HepG2 (cell line): ENCODE measurements around the gene MYH7B. TPM values are rescaled to one million over a fixed set of nuclear protein-coding genes. Genes with fewer than 3 reads are reported as not detected.

ENCODE experiments used
- ADNP ChIP-seq: sonication (generic); formaldehyde crosslinking; IDR thresholded peaks from 2 replicates; pipeline ENCODE4 v1.4.0; 2020; ENCODE audit warnings: missing genetic modification reagents
- ARNT2 ChIP-seq: sonication (generic); formaldehyde crosslinking; IDR thresholded peaks from 2 replicates; pipeline ENCODE4 v1.8.0; 2022; ENCODE audit warnings: mild to moderate bottlenecking, low read depth, missing genetic modification reagents, moderate library complexity
- ATF6 ChIP-seq: sonication (generic); formaldehyde crosslinking; conservative IDR thresholded peaks from 2 replicates; pipeline ENCODE4 v1.4.0; 2020; ENCODE audit warnings: missing genetic modification reagents
- BATF2 ChIP-seq: sonication (generic); formaldehyde crosslinking; IDR thresholded peaks from 2 replicates; pipeline ENCODE4 v1.8.0; 2022; ENCODE audit warnings: mild to moderate bottlenecking, missing genetic modification reagents, moderate library complexity
- HOMEZ ChIP-seq: IDR thresholded peaks from 2 replicates; pipeline ENCODE4 v1.6.1; 2016; ENCODE audit warnings: low read depth
- HOXA9 ChIP-seq: sonication (generic); formaldehyde crosslinking; IDR thresholded peaks from 2 replicates; pipeline ENCODE4 v1.8.1; 2022; ENCODE audit warnings: missing genetic modification reagents, mild to moderate bottlenecking, moderate library complexity, borderline replicate concordance
- IKZF4 ChIP-seq: sonication (generic); formaldehyde crosslinking; IDR thresholded peaks from 2 replicates; pipeline ENCODE4 v1.5.1; 2020; ENCODE audit warnings: borderline replicate concordance, mild to moderate bottlenecking, low read depth, missing genetic modification reagents; ENCODE audit errors: not compliant biosample characterization
- MED8 ChIP-seq: sonication (generic); formaldehyde crosslinking; IDR thresholded peaks from 2 replicates; pipeline ENCODE4 v1.8.1; 2023; ENCODE audit warnings: mild to moderate bottlenecking, missing genetic modification reagents; ENCODE audit not compliant: insufficient replicate concordance
- NFYB ChIP-seq: sonication (generic); formaldehyde crosslinking; IDR thresholded peaks from 2 replicates; pipeline ENCODE4 v1.4.0; 2020; ENCODE audit warnings: missing genetic modification reagents
- RNF2 ChIP-seq: fragments of 450-650 bp; conservative IDR thresholded peaks from 2 replicates; pipeline ENCODE4 v1.6.1; 2016; ENCODE audit warnings: low read depth
- TCF7L2 ChIP-seq: IDR thresholded peaks from 2 replicates; pipeline ENCODE4 v1.6.1; 2011; ENCODE audit warnings: mild to moderate bottlenecking, low read depth, low read length, moderate library complexity
- TP53 ChIP-seq: sonication (generic); formaldehyde crosslinking; conservative IDR thresholded peaks from 2 replicates; pipeline ENCODE4 v1.4.0; 2020; ENCODE audit warnings: missing genetic modification reagents
- TRIM24 ChIP-seq: sonication (generic); formaldehyde crosslinking; IDR thresholded peaks from 2 replicates; pipeline ENCODE4 v1.8.0; 2022; ENCODE audit warnings: mild to moderate bottlenecking, missing genetic modification reagents
- ZFP82 ChIP-seq: sonication (generic); formaldehyde crosslinking; IDR thresholded peaks from 2 replicates; pipeline ENCODE4 v1.5.1; 2020; ENCODE audit warnings: mild to moderate bottlenecking, missing genetic modification reagents, borderline replicate concordance
- ZNF235 ChIP-seq: sonication (generic); formaldehyde crosslinking; IDR thresholded peaks from 2 replicates; pipeline ENCODE4 v1.8.1; 2023; ENCODE audit warnings: mild to moderate bottlenecking, missing genetic modification reagents, borderline replicate concordance
- ZNF362 ChIP-seq: sonication (generic); formaldehyde crosslinking; IDR thresholded peaks from 2 replicates; pipeline ENCODE4 v1.4.0; 2020; ENCODE audit warnings: missing genetic modification reagents, mild to moderate bottlenecking, borderline replicate concordance
- ZNF431 ChIP-seq: sonication (generic); formaldehyde crosslinking; IDR thresholded peaks from 2 replicates; pipeline ENCODE4 v1.9.0; 2022; ENCODE audit warnings: missing genetic modification reagents, low read depth, mild to moderate bottlenecking, borderline replicate concordance
- ZNF468 ChIP-seq: sonication (generic); formaldehyde crosslinking; IDR thresholded peaks from 2 replicates; pipeline ENCODE4 v1.8.0; 2022; ENCODE audit warnings: mild to moderate bottlenecking, moderate library complexity, missing genetic modification reagents
- ZNF512B ChIP-seq: sonication (generic); formaldehyde crosslinking; IDR thresholded peaks from 2 replicates; pipeline ENCODE4 v1.5.1; 2020; ENCODE audit warnings: missing genetic modification reagents, mild to moderate bottlenecking, borderline replicate concordance
- ZNF816 ChIP-seq: sonication (generic); formaldehyde crosslinking; IDR thresholded peaks from 2 replicates; pipeline ENCODE4 v1.8.0; 2022; ENCODE audit warnings: missing genetic modification reagents, mild to moderate bottlenecking, borderline replicate concordance
- polyA plus RNA-seq, 8 experiments: library from polyadenylated mRNA; depleted of rRNA in 3 of 8; stranded (reverse) in 7 of 8; unstranded in 1 of 8; fragments of >200 nt; fragmentation: Illumina TruSeq in 4 of 8; extraction: Trizol in 4 of 8; gene quantifications; 2 replicates each; pipeline versions ENCODE4 v1.2.1 to v1.2.3, GENCODE V29; 2011 to 2016; ENCODE audit warnings: low read depth in 4 of 8, missing spikeins in 1 of 8, mixed read lengths in 1 of 8; ENCODE audit not compliant: insufficient read depth in 1 of 8
- total RNA-seq, 5 experiments: library from RNA; depleted of rRNA; stranded (reverse); fragments of >200 nt; fragmentation: Illumina TruSeq; extraction: Trizol; gene quantifications; 2 replicates each; pipeline ENCODE4 v1.2.3, GENCODE V29; 2016; ENCODE audit warnings: low read depth in 1 of 5

The MYH7B gene
- total and polyA plus RNA-seq, 2 of the 13 experiments (the other 11 are each of a cell fraction or from before 2014, with no cell fraction given) = 0.05 to 0.20 TPM

- TF ChIP-seq ATF6 (CRISPR knock-in tag) (no peak), TRIM24 (CRISPR knock-in tag) (no peak), ZNF512B (no peak), ARNT2 (peak; percentile 93), HOXA9 (CRISPR knock-in tag) (peak; percentile 87), HOMEZ (peak; percentile 74), IKZF4 (CRISPR knock-in tag) (peak; percentile 95), ZNF235 (CRISPR knock-in tag) (0 out of 2 replicates have a peak, but pooled peaks have one; percentile 59), ZNF431 (peak; percentile 91; the same call in 1 of the 2 replicates), MED8 (CRISPR knock-in tag) (peak; percentile 93), BATF2 (CRISPR knock-in tag) (peak; percentile 89; the same call in 1 of the 2 replicates), ZNF362 (peak; percentile 78; the same call in 1 of the 2 replicates), ZNF468 (CRISPR knock-in tag) (0 out of 2 replicates have a peak, but pooled peaks have one; percentile 85), RNF2 (peak; percentile 78), ZFP82 (CRISPR knock-in tag) (no peak; the same call in 1 of the 2 replicates), ZNF816 (CRISPR knock-in tag) (no peak; the same call in 1 of the 2 replicates), ADNP (CRISPR knock-in tag) (no peak), TP53 (CRISPR knock-in tag) (peak; percentile 72; the same call in 1 of the 2 replicates), NFYB (CRISPR knock-in tag) (no peak; the same call in 1 of the 2 replicates), TCF7L2 (no peak)
Observed at GRCh38 chr20:34955231-34956040, at the start of gene MYH7B, which contains the start of gene GSS (continued).
